Neuronal stem cell (in vitro differentiated cells): ENCODE results near the gene SMG9.
"Not testable (repeated sequence)": the region's sequence is repeated elsewhere in the genome, so short reads cannot be mapped to it uniquely, and the experiment has no call there.

Experiments used
- DNase-seq: peaks from one replicate; pipeline ENCODE4 v3.0.0-alpha.2; 2013; ENCODE audit warnings: low spot score
- H2AFZ ChIP-seq: one replicate; pipeline ENCODE4 v1.6.1; 2013; ENCODE audit warnings: mild to moderate bottlenecking, low read length, inconsistent platforms
- H2AK5ac ChIP-seq: 2 replicates; pipeline ENCODE4 v1.6.1; 2013; ENCODE audit warnings: low read depth, mild to moderate bottlenecking, inconsistent platforms, low read length, moderate library complexity, mixed read lengths
- H2BK120ac ChIP-seq: 2 replicates; pipeline ENCODE4 v1.6.1; 2013; ENCODE audit warnings: low read depth, mild to moderate bottlenecking, inconsistent platforms, low read length, moderate library complexity, mixed read lengths
- H2BK12ac ChIP-seq: one replicate; pipeline ENCODE4 v1.6.1; 2013; ENCODE audit warnings: low read length, inconsistent platforms
- H2BK15ac ChIP-seq: 2 replicates; pipeline ENCODE4 v1.6.1; 2013; ENCODE audit warnings: mild to moderate bottlenecking, low read length, inconsistent platforms, mixed read lengths
- H2BK5ac ChIP-seq: one replicate; pipeline ENCODE4 v1.6.1; 2013; ENCODE audit warnings: inconsistent platforms, mild to moderate bottlenecking, low read length, moderate library complexity
- H3K14ac ChIP-seq: one replicate; pipeline ENCODE4 v1.6.1; 2013; ENCODE audit warnings: low read length, inconsistent platforms
- H3K18ac ChIP-seq: 2 replicates; pipeline ENCODE4 v1.6.1; 2013; ENCODE audit warnings: low read length, inconsistent platforms
- H3K23ac ChIP-seq: 2 replicates; pipeline ENCODE4 v1.6.1; 2013; ENCODE audit warnings: low read depth, mild to moderate bottlenecking, mixed read lengths, low read length, inconsistent platforms; ENCODE audit not compliant: poor library complexity
- H3K27ac ChIP-seq: replicated peaks from 3 replicates; pipeline ENCODE4 v1.5.1; 2013; ENCODE audit warnings: low read length, inconsistent platforms
- H3K27me3 ChIP-seq, 3 experiments: 2 replicates each; pipeline ENCODE4 v1.6.1; 2013; ENCODE audit warnings: low read length in 3 of 3, mild to moderate bottlenecking in 2 of 3, inconsistent platforms in 1 of 3, low read depth in 1 of 3, mixed read lengths in 1 of 3, moderate library complexity in 1 of 3; ENCODE audit not compliant: control insufficient read depth in 3 of 3, insufficient read depth in 3 of 3
- H3K36me3 ChIP-seq, 2 donors: replicated peaks in 1 of 2; 2 replicates each; pipeline ENCODE4 v1.6.1; 2013; ENCODE audit warnings: low read length in 2 of 2; ENCODE audit not compliant: control insufficient read depth in 2 of 2, insufficient read depth in 2 of 2
- H3K4ac ChIP-seq: 2 replicates; pipeline ENCODE4 v1.6.1; 2013; ENCODE audit warnings: inconsistent platforms, mild to moderate bottlenecking, low read length, moderate library complexity
- H3K4me1 ChIP-seq, 2 donors: 1 replicate in 1 of 2; 2 replicates in 1 of 2; pipeline ENCODE4 v1.6.1; 2013; ENCODE audit warnings: low read length in 2 of 2, low read depth in 1 of 2; ENCODE audit not compliant: control insufficient read depth in 2 of 2, insufficient read depth in 1 of 2
- H3K4me2 ChIP-seq: one replicate; pipeline ENCODE4 v1.6.1; 2013; ENCODE audit warnings: mild to moderate bottlenecking, low read length, inconsistent platforms; ENCODE audit not compliant: insufficient read depth, poor library complexity, severe bottlenecking
- H3K4me3 ChIP-seq, 2 donors: 2 replicates each; pipeline ENCODE4 v1.5.1; 2013; ENCODE audit warnings: low read length in 2 of 2, mild to moderate bottlenecking in 2 of 2, inconsistent platforms in 1 of 2, moderate library complexity in 1 of 2
- H3K79me1 ChIP-seq: one replicate; pipeline ENCODE4 v1.6.1; 2013; ENCODE audit warnings: low read depth, mild to moderate bottlenecking, inconsistent platforms, low read length, moderate library complexity
- H3K9ac ChIP-seq: one replicate; pipeline ENCODE4 v1.6.1; 2013; ENCODE audit warnings: mild to moderate bottlenecking, low read depth, low read length, inconsistent platforms; ENCODE audit not compliant: poor library complexity
- H3K9me3 ChIP-seq, 2 donors: replicated peaks in 1 of 2; 2 replicates each; pipeline versions ENCODE3 to v1.6.1; 2013; ENCODE audit warnings: low read length in 2 of 2, mild to moderate bottlenecking in 2 of 2, inconsistent platforms in 1 of 2, low read depth in 1 of 2, mixed read lengths in 1 of 2, moderate library complexity in 1 of 2; ENCODE audit not compliant: control insufficient read depth in 2 of 2, insufficient read depth in 1 of 2
- H4K8ac ChIP-seq: one replicate; pipeline ENCODE4 v1.6.1; 2013; ENCODE audit warnings: low read depth, mild to moderate bottlenecking, inconsistent platforms, low read length, moderate library complexity
- H4K91ac ChIP-seq: one replicate; pipeline ENCODE4 v1.6.1; 2013; ENCODE audit warnings: low read length, low read depth, mild to moderate bottlenecking, inconsistent platforms; ENCODE audit not compliant: poor library complexity
- WGBS, 2 donors: extraction: QIAGEN DNeasy Blood & Tissue Kit; methylation state at CpG; one replicate each; pipeline ENCODE4 v1.1.7; 2013; ENCODE audit warnings: missing lambda C conversion rate in 2 of 2, mixed read lengths in 1 of 2; ENCODE audit not compliant: insufficient read length in 2 of 2, insufficient replicate concordance in 1 of 2; ENCODE audit errors: extremely low coverage in 2 of 2; 5-methylcytosine and 5-hydroxymethylcytosine counted together

The SMG9 gene

DNA sequence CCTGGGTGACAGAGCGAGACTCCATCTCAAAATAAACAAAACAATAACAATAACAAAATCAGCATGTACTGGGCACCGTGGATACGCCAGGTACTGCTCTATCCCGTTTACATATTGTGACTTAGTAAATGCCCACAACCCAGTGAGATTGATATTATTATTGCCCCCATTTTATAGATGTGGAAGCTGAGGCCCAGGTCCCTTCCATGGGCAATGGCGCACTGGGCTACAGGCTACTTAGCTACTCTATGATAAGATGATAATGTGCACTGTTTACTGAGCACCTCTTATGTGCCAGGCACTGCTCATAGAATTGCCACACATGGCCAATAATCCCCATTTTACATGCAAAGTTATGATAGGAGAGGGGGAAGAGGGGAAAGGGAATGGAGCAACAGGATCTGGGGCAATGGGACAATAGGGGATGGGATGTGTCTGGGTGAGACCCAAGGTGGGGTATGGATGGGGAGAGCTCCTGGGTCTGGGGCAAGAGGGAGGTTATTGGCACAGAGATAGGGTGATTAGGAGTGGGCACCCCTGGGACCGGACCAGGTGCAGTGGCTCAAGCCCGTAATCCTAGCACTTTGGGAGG, 20.6 kb upstream of the SMG9 start:
- Histone ChIP-seq H3K4me2 (no peak overlapping the region), H2BK12ac (no peak overlapping the region), H3K36me3 (no peaks in the 10 kb centered on the region), H2BK15ac (no peak overlapping the region), H3K4me3 (no peak overlapping the region), H3K9ac (no peak overlapping the region), H2AK5ac (no peak overlapping the region), H3K4me1 (peaks cover 14 to 15% of the 10 kb centered on the region in 2 donors), H3K4ac (no peak overlapping the region), H4K91ac (no peak overlapping the region), H4K8ac (no peak overlapping the region), H3K14ac (no peak overlapping the region), H3K27ac (no peak overlapping the region), H3K79me1 (peaks cover 1% of the 10 kb centered on the region), H3K27me3 (peaks cover 3 to 59% (median 43%) of the 10 kb centered on the region in 3 experiments), H3K18ac (no peak overlapping the region), H2BK5ac (no peak overlapping the region), H2BK120ac (no peak overlapping the region), H2AFZ (no peak overlapping the region), H3K9me3 (peaks cover 2 to 5% of the 10 kb centered on the region in 2 donors), H3K23ac (no peak overlapping the region)
- no CpG with 5 or more reads among the region's 7 CpGs for WGBS, 2 donors
- DNase-seq: no peak

- peak overlapping the region; percentile 94 for H3K4me2 ChIP-seq
- not testable (repeated sequence) for H3K9me3 ChIP-seq, H3K23ac ChIP-seq, H3K36me3 ChIP-seq, H2AK5ac ChIP-seq, H4K91ac ChIP-seq, H3K18ac ChIP-seq, H2BK120ac ChIP-seq, H3K4ac ChIP-seq, DNase-seq, H2BK15ac ChIP-seq, H3K27ac ChIP-seq, H3K4me3 ChIP-seq, H3K79me1 ChIP-seq, H3K9ac ChIP-seq, H4K8ac ChIP-seq, H2BK12ac ChIP-seq, H3K14ac ChIP-seq
- peaks cover 3 to 64% (median 45%) of the 10 kb centered on the region in 3 experiments for H3K27me3 ChIP-seq
- H2BK5ac ChIP-seq: peak overlapping the region; percentile 80
- no CpG with 5 or more reads among the region's 11 CpGs for WGBS, 2 donors
- peak overlapping the region; percentile 84 for H2AFZ ChIP-seq
- H3K4me1 ChIP-seq: peaks cover 14 to 15% of the 10 kb centered on the region in 2 donors
Measured at GRCh38 chr19:43774940-43775258, 20.1 kb upstream of the SMG9 start.

- peaks cover 2 to 5% of the 10 kb centered on the region in 2 donors for H3K9me3 ChIP-seq
Measured at GRCh38 chr19:43774103-43774939, 19.6 kb upstream of the SMG9 start.

DNA sequence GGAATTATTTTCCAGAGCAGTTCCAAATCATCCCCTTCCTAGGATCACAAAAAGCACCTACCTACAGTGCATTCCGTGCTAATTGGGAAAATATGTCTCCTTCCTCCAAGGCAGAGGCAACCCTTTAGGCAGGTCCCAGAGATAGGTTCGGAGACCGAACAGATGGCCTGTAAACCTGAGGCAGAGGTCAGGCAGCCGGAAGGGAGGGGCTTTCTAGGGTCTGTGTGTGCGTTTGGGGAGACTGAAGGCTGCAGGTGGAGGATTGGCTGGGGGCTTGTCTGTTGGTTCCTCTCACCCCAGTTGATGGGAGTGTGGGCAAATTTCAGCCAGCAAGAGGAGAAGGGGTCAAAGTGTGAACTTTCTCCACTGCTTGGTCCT, 19.0 kb upstream of the SMG9 start:
- H3K27me3 ChIP-seq: peaks cover 3 to 74% (median 45%) of the 10 kb centered on the region in 3 experiments

More at GRCh38 chr19:43774103-43774939, 19.6 kb upstream of the SMG9 start:
- no peaks in the 10 kb centered on the region for H3K79me1 ChIP-seq
- H2AFZ ChIP-seq: peak overlapping the region; percentile 84
- no peaks in the 10 kb centered on the region for H3K36me3 ChIP-seq
- H3K27ac ChIP-seq: no peak overlapping the region
- no peak overlapping the region for H4K8ac ChIP-seq
- H2BK5ac ChIP-seq: peak overlapping the region; percentile 80
- H2BK12ac ChIP-seq: no peak overlapping the region
- H3K4me1 ChIP-seq: peaks cover 14 to 15% of the 10 kb centered on the region in 2 donors
- peak overlapping the region; percentile 94 for H3K4me2 ChIP-seq
- WGBS, 2 donors: no CpG with 5 or more reads among the region's 63 CpGs
- peak overlapping the region; percentile 92 for H3K18ac ChIP-seq
- no peak overlapping the region for H4K91ac ChIP-seq
- no peak overlapping the region for H3K4ac ChIP-seq
- DNase-seq: peak; percentile 57
- no peak overlapping the region for H2BK15ac ChIP-seq
- H2BK120ac ChIP-seq: peak overlapping the region; percentile 21
- peak overlapping the region; percentile 83 for H3K9ac ChIP-seq
- H3K27me3 ChIP-seq: peaks cover 3 to 70% (median 45%) of the 10 kb centered on the region in 3 experiments
- H3K14ac ChIP-seq: peak overlapping the region; percentile 3
- peak overlapping the region; percentile 37 for H3K23ac ChIP-seq
- no peak overlapping the region for H2AK5ac ChIP-seq
- H3K4me3 ChIP-seq: peak overlapping the region; percentile 18 to 77

More for the DNA sequence above, 19.0 kb upstream of the SMG9 start:
- H3K27ac ChIP-seq: no peak overlapping the region
- no peaks in the 10 kb centered on the region for H3K79me1 ChIP-seq
- H3K9me3 ChIP-seq: peaks cover 2 to 5% of the 10 kb centered on the region in 2 donors
- no peak overlapping the region for H4K8ac ChIP-seq
- no peak overlapping the region for H2BK15ac ChIP-seq
- no peaks in the 10 kb centered on the region for H3K36me3 ChIP-seq
- H3K9ac ChIP-seq: peak overlapping the region; percentile 83
- no peak overlapping the region for H2AK5ac ChIP-seq
- peak overlapping the region; percentile 21 for H2BK120ac ChIP-seq
- H3K14ac ChIP-seq: no peak overlapping the region
- H2AFZ ChIP-seq: peak overlapping the region; percentile 84
- no peak for DNase-seq
- no peak overlapping the region for H2BK12ac ChIP-seq
- H3K18ac ChIP-seq: peak overlapping the region; percentile 92
- no peak overlapping the region for H4K91ac ChIP-seq
- peaks cover 14 to 15% of the 10 kb centered on the region in 2 donors for H3K4me1 ChIP-seq
- no peak overlapping the region for H3K23ac ChIP-seq
- H3K4me2 ChIP-seq: peak overlapping the region; percentile 94
- H3K4ac ChIP-seq: no peak overlapping the region
- WGBS, 2 donors: no CpG with 5 or more reads among the region's 5 CpGs
- H2BK5ac ChIP-seq: peak overlapping the region; percentile 80
- peak overlapping the region in 1 of 2 donors; percentile 77 for H3K4me3 ChIP-seq
